SK-N-MC (cell line): ENCODE data around the gene CPSF3.

Experiments used
- DNase-seq: peaks from one replicate; pipeline ENCODE4 v3.0.0-alpha.2; 2011; ENCODE audit warnings: low read depth, low spot score
- H3K27ac ChIP-seq: fragments of 200-600 bp; sonication (generic); 2 replicates; pipeline ENCODE4 v1.5.1; 2016; ENCODE audit warnings: mixed run types
- H3K36me3 ChIP-seq: fragments of 200-600 bp; sonication (generic); 2 replicates; pipeline ENCODE4 v1.6.1; 2017; ENCODE audit warnings: antibody characterized with exemption, low read length, mixed read lengths; ENCODE audit not compliant: insufficient read depth
- H3K4me3 ChIP-seq: fragments of 200-600 bp; sonication (generic); 2 replicates; pipeline ENCODE4 v1.5.1; 2016
- H3K9ac ChIP-seq: fragments of 200-600 bp; sonication (generic); 2 replicates; pipeline ENCODE4 v1.8.0; 2017; ENCODE audit warnings: mixed run types, mixed read lengths; ENCODE audit not compliant: insufficient read length
- H3K9me3 ChIP-seq: fragments of 200-600 bp; sonication (generic); 2 replicates; pipeline ENCODE4 v1.6.1; 2017; ENCODE audit warnings: low read depth, mild to moderate bottlenecking, antibody characterized with exemption, low read length, moderate library complexity, mixed read lengths
- EZH2 ChIP-seq: fragments of 200-600 bp; sonication (generic); IDR thresholded peaks from one replicate; pipeline ENCODE4 v1.6.1; 2017; ENCODE audit warnings: antibody characterized with exemption
- FOXP2 ChIP-seq: optimal IDR thresholded peaks from 2 replicates; pipeline ENCODE3; 2011; ENCODE audit warnings: mild to moderate bottlenecking, moderate library complexity; ENCODE audit not compliant: insufficient read depth; ENCODE audit errors: extremely low read length, control extremely low read depth
- POLR2AphosphoS5 ChIP-seq: IDR thresholded peaks from 2 replicates; pipeline ENCODE4 v1.6.1; 2012; ENCODE audit warnings: mild to moderate bottlenecking, low read depth, low read length, borderline replicate concordance

Gene CPSF3

DNA sequence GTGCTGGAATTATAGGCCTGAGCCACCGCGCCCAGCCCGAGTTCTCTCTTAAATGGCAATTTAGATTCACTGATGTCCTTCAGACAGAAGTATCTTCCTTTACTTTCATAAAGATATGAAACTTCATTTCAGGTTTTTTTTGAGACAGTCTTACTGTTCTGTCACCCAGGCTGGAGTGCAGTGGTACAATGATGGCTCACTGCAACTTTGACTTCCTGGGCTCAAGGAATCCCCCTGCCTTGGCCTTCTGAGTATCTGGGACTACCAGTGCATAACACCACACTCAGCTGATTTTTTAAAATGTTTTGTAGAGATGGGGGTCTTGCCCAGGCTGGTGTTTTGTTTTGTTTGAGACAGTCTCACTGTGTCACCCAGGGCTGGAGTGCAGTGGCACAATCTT lies 13.3 kb upstream of the CPSF3 start:
- no peak overlapping the region for H3K4me3 ChIP-seq
- TF ChIP-seq EZH2 = no peak
- no peak for TF ChIP-seq POLR2AphosphoS5
- TF ChIP-seq FOXP2 = no peak
- DNase-seq = no peak
- no peaks in the 10 kb centered on the region for H3K9me3 ChIP-seq
- H3K9ac ChIP-seq = no peak overlapping the region
- H3K27ac ChIP-seq = no peak overlapping the region
- H3K36me3 ChIP-seq = peaks cover 23% of the 10 kb centered on the region

DNA sequence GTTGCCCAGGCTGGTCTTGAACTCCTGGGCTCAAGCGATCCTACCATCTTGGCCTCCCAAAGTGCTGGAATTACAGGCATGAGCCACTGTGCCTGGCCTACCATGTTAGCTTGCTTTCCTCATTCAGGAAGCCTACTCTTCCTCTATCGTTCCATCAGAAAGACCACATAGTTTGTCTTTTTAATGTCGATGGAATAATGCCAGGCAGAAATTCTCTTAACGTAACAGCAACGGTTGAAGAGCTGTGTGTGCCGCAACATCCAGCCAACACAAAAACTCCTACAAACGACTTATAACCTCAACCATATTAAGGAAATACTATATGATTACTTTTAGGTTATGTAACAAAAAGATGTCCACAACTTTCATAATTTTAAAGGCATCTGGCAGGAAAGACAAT lies 10.7 kb upstream of the CPSF3 start:
- TF ChIP-seq POLR2AphosphoS5 (no peak), FOXP2 (no peak), EZH2 (no peak)
- Histone ChIP-seq H3K9me3 (no peaks in the 10 kb centered on the region), H3K4me3 (no peak overlapping the region), H3K36me3 (peaks cover 14% of the 10 kb centered on the region), H3K9ac (no peak overlapping the region), H3K27ac (no peak overlapping the region)
- no peak for DNase-seq

- no peak for DNase-seq
- no peak overlapping the region for H3K27ac ChIP-seq
- H3K9me3 ChIP-seq = no peaks in the 10 kb centered on the region
- TF ChIP-seq POLR2AphosphoS5 (no peak), EZH2 (no peak), FOXP2 (no peak)
- H3K36me3 ChIP-seq = peaks cover 18% of the 10 kb centered on the region
- no peak overlapping the region for H3K9ac ChIP-seq
- no peak overlapping the region for H3K4me3 ChIP-seq
Measured at GRCh38 chr2:9415516-9416169, 7.8 kb upstream of the CPSF3 start.

- TF ChIP-seq POLR2AphosphoS5 (no peak), EZH2 (no peak), FOXP2 (no peak)
- Histone ChIP-seq H3K4me3 (no peak overlapping the region), H3K27ac (no peak overlapping the region), H3K9ac (no peak overlapping the region), H3K9me3 (no peaks in the 10 kb centered on the region), H3K36me3 (peaks cover 16% of the 10 kb centered on the region)
- no peak for DNase-seq
Measured at GRCh38 chr2:9416267-9416961, 7.0 kb upstream of the CPSF3 start.

DNA sequence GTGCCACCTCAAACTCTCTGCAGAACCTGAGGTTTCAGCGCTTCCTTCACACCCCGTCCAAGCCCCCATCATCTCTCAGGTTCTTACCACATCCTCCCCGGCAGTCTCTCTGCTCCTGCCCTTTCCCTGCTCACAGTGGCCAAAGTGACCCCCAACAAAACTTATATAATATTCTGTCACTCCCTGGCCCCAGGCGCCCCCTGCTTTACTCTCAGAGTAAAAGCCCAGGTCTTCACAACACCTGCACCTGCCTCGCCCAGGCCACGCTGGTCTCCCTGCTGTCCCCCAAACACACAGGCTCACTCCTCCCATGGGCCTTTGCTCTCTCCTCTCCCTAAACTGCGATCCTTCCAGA lies 6.5 kb upstream of the CPSF3 start:
- H3K4me3 ChIP-seq = no peak overlapping the region

GRCh38 chr2:9417725-9418124 lies 5.7 kb upstream of the CPSF3 start:
- no peak overlapping the region for H3K4me3 ChIP-seq
- no peak overlapping the region for H3K9ac ChIP-seq
- no peaks in the 10 kb centered on the region for H3K9me3 ChIP-seq
- no peak for TF ChIP-seq POLR2AphosphoS5
- no peak for TF ChIP-seq FOXP2
- no peak for TF ChIP-seq EZH2
- peaks cover 13% of the 10 kb centered on the region for H3K36me3 ChIP-seq
- DNase-seq = no peak
- H3K27ac ChIP-seq = no peak overlapping the region

More for the DNA sequence above, 6.5 kb upstream of the CPSF3 start:
- H3K36me3 ChIP-seq = peaks cover 16% of the 10 kb centered on the region
- no peak overlapping the region for H3K27ac ChIP-seq
- no peak for DNase-seq
- TF ChIP-seq POLR2AphosphoS5 = no peak
- TF ChIP-seq EZH2 = no peak
- TF ChIP-seq FOXP2 = no peak
- no peak overlapping the region for H3K9ac ChIP-seq
- no peaks in the 10 kb centered on the region for H3K9me3 ChIP-seq

DNA sequence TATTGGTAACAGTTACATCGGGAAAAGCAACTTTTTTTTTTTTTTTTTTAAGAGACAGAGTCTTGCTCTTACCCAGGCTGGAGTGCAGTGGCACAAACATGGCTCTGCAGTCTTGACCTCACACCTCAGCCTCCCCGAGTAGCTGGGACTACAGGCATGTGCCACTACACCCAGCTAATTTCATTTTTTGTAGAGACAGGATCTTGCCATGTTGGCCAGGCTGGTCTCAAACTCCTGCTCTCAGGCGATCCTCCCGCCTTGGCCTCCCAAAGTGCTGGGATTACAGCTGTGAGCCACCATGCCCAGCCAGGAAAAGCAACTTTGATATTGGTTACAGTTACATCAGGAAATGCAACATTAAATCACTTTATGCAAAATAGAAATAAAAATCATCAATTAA lies 4.7 kb upstream of the CPSF3 start:
- Histone ChIP-seq H3K4me3 (no peak overlapping the region), H3K36me3 (peaks cover 12% of the 10 kb centered on the region), H3K9ac (no peak overlapping the region), H3K9me3 (no peaks in the 10 kb centered on the region), H3K27ac (no peak overlapping the region)
- TF ChIP-seq POLR2AphosphoS5 (no peak), EZH2 (no peak), FOXP2 (no peak)
- no peak for DNase-seq

- no peak for DNase-seq
- Histone ChIP-seq H3K36me3 (peaks cover 9% of the 10 kb centered on the region), H3K9me3 (no peaks in the 10 kb centered on the region), H3K27ac (no peak overlapping the region), H3K9ac (no peak overlapping the region), H3K4me3 (no peak overlapping the region)
- TF ChIP-seq FOXP2 = no peak
- no peak for TF ChIP-seq EZH2
- TF ChIP-seq POLR2AphosphoS5 = no peak
Measured at GRCh38 chr2:9419541-9419940, 3.9 kb upstream of the CPSF3 start.
